Stimulated activated naive CD8-positive, alpha-beta T cell treated with anti-CD3 and anti-CD28 coated beads, Interleukin-15, amount 100 ng/mL, for 72 hours (primary cell): ENCODE measurements around the gene TRIP4.

Experiments
- ATAC-seq: fragments of 150-1000 bp; cut with Tn5 transposase; 2 replicates; pipeline ENCODE4 v1.10.0; 2021; ENCODE audit warnings: mild to moderate bottlenecking, moderate library complexity
- DNase-seq, 2 donors: peaks; one replicate each; pipeline ENCODE4 v3.0.0; 2021 to 2022
- H3K27ac Mint-ChIP-seq, 2 donors: one replicate each; pipeline ENCODE4 v1.8.0; 2022; ENCODE audit warnings: mild to moderate bottlenecking in 2 of 2, mixed read lengths in 2 of 2, moderate library complexity in 2 of 2
- H3K27me3 Mint-ChIP-seq: one replicate; pipeline ENCODE4 v1.8.0; 2022; ENCODE audit warnings: mixed read lengths
- H3K4me1 Mint-ChIP-seq: one replicate; pipeline ENCODE4 v1.8.0; 2022; ENCODE audit warnings: mild to moderate bottlenecking, mixed read lengths
- H3K4me3 Mint-ChIP-seq, 2 donors: one replicate each; pipeline ENCODE4 v1.8.0; 2022; ENCODE audit warnings: mild to moderate bottlenecking in 2 of 2, mixed read lengths in 2 of 2, moderate library complexity in 1 of 2
- H3K9me3 Mint-ChIP-seq, 2 donors: one replicate each; pipeline ENCODE4 v1.8.0; 2022; ENCODE audit warnings: mixed read lengths in 2 of 2

The TRIP4 gene

DNA sequence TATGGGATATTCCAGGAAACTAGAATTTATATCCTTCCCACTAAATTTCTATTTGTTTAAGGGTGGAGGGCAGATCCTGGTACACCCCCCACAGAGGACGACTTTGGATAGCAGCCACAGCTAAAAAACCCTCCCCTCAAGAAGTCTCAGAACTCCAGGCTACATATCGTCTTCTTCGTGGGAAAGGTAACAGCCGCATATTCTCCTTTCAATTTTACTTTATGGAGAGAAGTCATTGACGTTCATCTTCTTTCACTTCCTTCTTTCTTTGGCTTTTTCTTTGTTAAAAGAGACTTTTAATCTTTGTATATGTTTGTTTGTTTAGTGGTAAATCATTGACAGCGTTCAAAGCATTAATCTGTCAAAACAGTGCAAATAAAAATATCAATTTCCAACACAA lies 36.3 kb downstream of the TRIP4 start:
- no peak overlapping the region for H3K27ac Mint-ChIP-seq
- H3K4me1 Mint-ChIP-seq, result peaks cover 32% of the 10 kb centered on the region
- H3K4me3 Mint-ChIP-seq, result no peak overlapping the region
- DNase-seq (no peak), ATAC-seq (no peak)
- H3K27me3 Mint-ChIP-seq, result no peaks in the 10 kb centered on the region
- H3K9me3 Mint-ChIP-seq, result no peaks in the 10 kb centered on the region

DNA sequence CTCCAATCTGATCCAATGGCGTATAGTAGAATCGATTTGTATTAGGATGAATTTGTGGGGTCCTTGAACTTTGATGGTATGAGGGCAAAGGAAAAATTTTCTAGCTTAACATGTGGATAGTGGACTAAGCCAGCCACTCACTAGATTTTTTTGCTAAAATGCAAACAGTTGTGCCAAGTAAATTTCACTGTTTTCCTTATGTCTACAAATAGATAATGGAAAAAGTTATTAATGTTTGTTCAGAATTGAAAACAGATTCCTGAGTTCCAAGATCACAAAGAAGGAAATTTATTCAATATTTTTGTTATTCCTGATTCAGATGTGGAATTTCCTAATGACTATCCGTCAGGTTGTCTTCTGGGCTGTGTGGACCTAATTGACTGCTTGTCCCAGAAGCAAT lies 37.6 kb downstream of the TRIP4 start:
- peaks cover 43% of the 10 kb centered on the region for H3K4me1 Mint-ChIP-seq
- DNase-seq (no peak), ATAC-seq (no peak)

DNA sequence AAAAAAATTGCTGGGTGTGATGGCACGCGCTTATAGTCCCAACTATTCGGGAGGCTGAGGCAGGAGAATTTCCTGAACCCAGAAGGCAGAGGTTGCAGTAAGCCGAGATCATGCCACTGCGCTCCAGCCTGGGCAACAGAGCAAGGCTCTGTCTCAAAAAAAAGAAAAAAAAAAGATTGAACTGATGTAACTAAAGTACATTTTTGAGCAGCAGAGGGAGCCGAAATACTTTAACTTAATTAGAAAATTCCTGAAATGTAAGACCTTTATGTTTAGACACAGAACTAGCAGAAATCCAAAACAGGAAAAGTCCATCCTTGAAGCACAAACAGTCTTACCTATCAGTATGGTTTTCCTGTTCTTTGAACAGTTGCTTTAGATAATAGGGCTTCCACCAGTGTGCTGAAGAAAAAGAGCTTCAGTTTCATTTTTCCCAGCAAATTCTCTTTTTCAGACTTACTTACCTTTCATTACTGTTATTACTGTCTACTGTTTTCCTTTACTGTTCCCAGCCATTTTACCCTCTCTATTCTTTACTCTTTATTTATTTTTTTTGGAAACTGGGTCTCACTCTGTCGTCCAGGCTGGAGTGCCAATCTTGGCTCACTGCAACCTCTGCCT lies 39.3 kb downstream of the TRIP4 start:
- H3K4me3 Mint-ChIP-seq, result peak overlapping the region in 1 of 2 donors; percentile 4
- no peak for ATAC-seq
- no peaks in the 10 kb centered on the region for H3K27me3 Mint-ChIP-seq
- peak overlapping the region; percentile 1 to 87 for H3K27ac Mint-ChIP-seq
- no peaks in the 10 kb centered on the region for H3K9me3 Mint-ChIP-seq
- no peak for DNase-seq
- peaks cover 49% of the 10 kb centered on the region for H3K4me1 Mint-ChIP-seq

More for the DNA sequence above, 37.6 kb downstream of the TRIP4 start:
- no peak overlapping the region for H3K27ac Mint-ChIP-seq
- H3K9me3 Mint-ChIP-seq, result no peaks in the 10 kb centered on the region
- H3K27me3 Mint-ChIP-seq, result no peaks in the 10 kb centered on the region
- H3K4me3 Mint-ChIP-seq, result no peak overlapping the region

DNA sequence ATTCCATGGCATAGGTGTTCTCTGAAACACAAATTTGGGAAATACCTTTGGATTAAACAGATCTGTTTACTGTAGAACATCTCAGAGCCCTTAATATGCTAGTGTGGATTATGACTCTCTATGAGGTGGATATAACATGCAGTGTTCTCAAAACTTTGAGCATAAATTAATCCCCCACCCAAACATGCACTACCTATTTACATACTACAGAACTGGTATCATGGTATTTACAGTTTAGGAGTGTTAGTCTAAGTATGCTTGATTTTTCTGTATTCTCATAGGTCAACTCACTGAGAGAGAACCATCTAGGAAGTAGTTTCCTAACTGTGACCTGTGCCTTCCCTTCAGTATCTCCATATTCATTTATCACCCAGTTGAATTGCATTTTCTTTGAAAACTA lies 41.8 kb downstream of the TRIP4 start:
- no peaks in the 10 kb centered on the region for H3K9me3 Mint-ChIP-seq
- peak; percentile 91 for ATAC-seq
- peaks cover 49% of the 10 kb centered on the region for H3K4me1 Mint-ChIP-seq

DNA sequence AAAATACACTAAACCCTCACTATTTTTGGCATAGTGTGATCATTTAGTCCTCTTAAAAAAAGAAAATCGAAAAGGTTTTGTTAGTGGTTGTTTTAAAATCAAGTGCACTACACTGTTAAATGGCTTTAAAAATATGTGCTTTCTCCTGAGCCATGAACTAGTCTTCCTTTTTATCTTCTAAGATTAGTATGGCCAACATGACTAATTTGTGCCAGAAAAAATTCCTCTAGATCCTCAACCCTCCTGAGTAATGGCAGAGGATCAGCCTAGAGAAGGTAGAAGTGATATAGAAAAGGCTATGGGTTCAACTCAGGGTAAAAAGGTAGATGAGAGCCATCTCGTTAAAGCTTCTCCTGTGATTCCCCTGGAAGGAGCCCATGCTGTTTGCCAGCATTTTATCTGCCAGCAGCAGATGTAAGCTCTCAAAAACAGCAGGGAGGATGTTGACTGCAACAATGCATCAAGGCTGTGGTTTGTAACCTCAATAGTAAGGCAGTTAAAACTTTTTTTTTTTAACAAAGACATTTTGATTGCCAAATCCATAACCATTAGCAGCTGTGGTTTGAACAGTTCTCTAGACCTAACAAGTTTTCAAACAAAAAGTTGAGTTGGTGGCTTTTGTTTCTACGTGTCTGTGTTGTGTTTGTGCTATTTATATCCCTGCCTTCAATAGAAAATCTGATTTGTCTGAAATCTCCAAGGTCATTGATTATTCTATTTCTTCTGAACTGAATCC lies 42.5 kb downstream of the TRIP4 start:
- ATAC-seq, result peak; percentile 85
- no peaks in the 10 kb centered on the region for H3K9me3 Mint-ChIP-seq
- DNase-seq, result peak; percentile 10 to 38
- H3K27ac Mint-ChIP-seq, result peak overlapping the region; percentile 50 to 75
- H3K27me3 Mint-ChIP-seq, result no peaks in the 10 kb centered on the region
- peak overlapping the region; percentile 14 to 51 for H3K4me3 Mint-ChIP-seq
- peaks cover 49% of the 10 kb centered on the region for H3K4me1 Mint-ChIP-seq

More for the DNA sequence above, 41.8 kb downstream of the TRIP4 start:
- Mint-ChIP-seq H3K4me3 (peak overlapping the region; percentile 14 to 51), H3K27me3 (no peaks in the 10 kb centered on the region), H3K27ac (peak overlapping the region; percentile 21 to 75)
- peak in 1 of 2 donors; percentile 15 for DNase-seq

DNA sequence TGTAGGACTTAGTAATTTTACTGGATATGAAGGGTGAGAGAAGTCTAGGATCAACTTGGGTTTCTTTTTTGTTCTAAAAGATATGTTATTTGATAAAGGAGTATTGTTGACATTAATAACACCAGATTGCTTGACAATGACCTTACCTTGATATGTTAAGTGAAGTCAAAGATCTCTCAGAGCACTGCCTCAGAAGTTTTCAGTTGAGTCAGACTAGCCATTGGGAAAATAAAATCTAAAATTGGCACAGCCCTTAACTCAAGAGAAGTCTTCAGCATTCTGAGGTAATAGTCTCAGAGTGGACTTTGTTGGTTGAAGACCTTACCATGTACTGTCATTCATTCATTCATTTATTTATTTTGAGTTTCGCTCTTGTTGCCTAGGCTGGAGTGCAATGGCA lies 50.3 kb downstream of the TRIP4 start:
- Mint-ChIP-seq H3K4me3 (no peak overlapping the region), H3K27me3 (no peaks in the 10 kb centered on the region), H3K9me3 (no peaks in the 10 kb centered on the region), H3K27ac (no peak overlapping the region), H3K4me1 (peaks cover 33% of the 10 kb centered on the region)
- ATAC-seq (no peak), DNase-seq (no peak)

DNA sequence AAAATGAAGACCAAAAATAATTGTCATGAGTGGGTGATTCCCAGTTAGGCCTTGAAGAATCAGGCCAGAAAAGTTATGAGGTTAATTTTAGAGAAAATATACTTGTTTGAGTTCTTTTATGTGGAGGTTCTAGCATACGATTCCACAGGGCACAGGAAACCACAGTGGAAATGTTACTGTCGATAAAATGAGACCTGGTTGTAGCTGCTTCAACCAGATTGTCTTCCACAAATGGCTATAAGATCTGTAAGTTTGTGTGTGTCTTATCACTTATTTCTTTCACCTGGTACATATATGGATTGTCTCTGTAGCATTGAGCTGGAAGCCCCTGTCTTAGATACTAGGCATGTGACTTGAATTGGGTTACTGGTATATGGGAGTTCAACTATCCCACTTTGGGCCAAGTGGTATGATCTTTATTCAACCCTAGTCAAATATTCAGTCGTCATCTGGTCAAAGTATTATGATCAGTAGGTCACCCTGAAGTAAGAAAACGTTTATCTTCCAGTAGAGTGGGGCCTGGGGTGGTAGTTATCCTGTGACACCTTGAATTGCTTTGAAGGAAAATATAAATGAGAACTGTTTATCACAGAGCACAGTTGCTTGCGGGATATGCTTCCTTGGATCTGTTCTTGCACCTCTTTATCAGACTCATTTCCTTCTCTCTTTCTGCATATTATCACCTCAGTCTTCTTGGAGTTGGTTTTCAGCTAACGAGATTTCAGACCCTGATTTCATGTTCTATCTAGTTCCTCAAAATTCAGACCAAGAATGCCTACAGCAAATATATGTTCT lies 51.2 kb downstream of the TRIP4 start:
- H3K9me3 Mint-ChIP-seq, result no peaks in the 10 kb centered on the region
- ATAC-seq (no peak), DNase-seq (no peak)
- H3K4me1 Mint-ChIP-seq, result peaks cover 41% of the 10 kb centered on the region
- H3K4me3 Mint-ChIP-seq, result no peak overlapping the region
- peak overlapping the region in 1 of 2 donors; percentile 59 for H3K27ac Mint-ChIP-seq
- no peaks in the 10 kb centered on the region for H3K27me3 Mint-ChIP-seq

DNA sequence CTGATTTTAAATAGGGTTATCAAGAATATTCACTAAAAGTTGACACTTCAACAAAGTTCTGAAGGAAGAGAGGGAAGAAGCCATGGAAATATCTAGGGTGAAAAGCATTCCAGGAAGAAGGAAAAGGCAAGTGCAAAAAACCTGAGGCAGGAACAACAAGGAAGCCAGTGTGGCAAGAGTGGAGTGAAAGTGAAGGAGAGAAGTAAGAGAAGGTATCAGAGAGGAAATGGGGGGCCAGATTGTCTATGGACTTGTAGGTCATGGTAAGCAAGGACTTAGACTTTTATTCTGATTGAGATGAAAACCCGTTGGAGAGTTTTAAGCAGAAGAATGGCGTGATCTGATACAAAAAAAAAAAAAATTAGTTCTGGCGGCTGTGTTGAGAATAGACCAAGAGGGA lies 54.2 kb downstream of the TRIP4 start:
- peak overlapping the region in 1 of 2 donors; percentile 30 for H3K27ac Mint-ChIP-seq
- peaks cover 58% of the 10 kb centered on the region for H3K4me1 Mint-ChIP-seq
- H3K4me3 Mint-ChIP-seq, result no peak overlapping the region
- DNase-seq (no peak), ATAC-seq (no peak)
- H3K27me3 Mint-ChIP-seq, result no peaks in the 10 kb centered on the region
- no peaks in the 10 kb centered on the region for H3K9me3 Mint-ChIP-seq

DNA sequence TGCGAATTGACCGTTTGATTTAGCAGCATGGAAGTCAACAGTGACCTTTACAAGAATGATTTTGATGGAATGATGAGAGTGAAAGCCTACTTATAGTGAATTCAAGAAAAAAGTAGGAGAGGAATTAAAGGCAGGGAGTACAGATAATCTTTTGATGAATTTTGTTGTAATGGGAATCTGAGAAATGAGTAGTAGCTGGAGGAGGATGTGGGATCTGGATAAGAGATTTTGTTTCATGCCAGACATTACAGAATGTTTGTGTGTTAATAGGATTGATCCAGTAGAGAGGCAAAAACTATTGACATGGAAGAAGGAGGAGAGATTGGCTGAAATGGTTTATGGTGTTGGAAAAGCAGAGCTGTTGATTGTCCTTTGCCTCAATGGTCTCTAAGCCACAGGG lies 55.4 kb downstream of the TRIP4 start:
- ATAC-seq, result no peak
- Mint-ChIP-seq H3K4me3 (peak overlapping the region; percentile 6 to 16), H3K27ac (peak overlapping the region; percentile 29 to 66)

DNA sequence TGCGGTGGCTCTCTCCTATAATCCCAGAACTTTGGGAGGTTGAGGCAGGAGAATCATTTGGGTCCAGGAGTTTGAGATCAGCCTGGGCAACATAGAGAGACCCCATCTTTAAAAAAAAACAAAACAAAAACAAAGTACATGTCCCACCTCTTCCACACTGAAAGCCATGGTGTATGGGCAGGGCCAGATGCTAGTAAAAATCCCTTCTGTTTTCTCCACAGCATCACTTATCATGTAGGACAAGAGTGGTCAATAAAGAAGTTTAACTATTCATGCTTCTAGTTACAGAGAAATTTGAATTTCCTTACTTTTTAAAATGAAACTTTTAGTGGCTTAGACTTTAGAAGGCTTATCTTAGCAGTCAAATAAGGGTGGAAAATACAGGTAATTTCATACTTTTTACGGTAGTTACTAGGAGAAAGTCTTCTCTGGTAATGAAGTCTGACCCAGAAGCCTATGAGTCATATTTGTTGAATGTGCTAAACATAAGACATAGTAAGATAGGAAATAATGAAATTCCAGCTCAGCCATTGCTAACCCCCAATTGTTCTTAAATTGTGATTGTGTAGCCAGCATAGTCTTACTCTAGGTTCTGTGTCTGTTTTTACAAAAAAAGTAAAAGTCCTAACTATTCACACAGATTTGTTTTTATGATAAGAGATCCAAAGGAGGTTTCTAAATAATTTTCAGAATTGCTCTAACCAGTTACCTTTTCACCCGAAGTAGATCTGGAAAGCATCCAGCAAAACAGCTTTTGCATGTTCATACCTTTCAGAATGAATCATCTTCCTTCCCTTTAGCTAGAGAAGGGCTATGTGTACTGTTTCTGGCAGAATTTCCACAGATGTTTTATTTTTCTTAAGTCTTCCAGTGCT lies 56.3 kb downstream of the TRIP4 start:
- Mint-ChIP-seq H3K27ac (peak overlapping the region; percentile 92), H3K4me3 (peak overlapping the region; percentile 68 to 76), H3K27me3 (no peaks in the 10 kb centered on the region), H3K4me1 (peaks cover 60% of the 10 kb centered on the region), H3K9me3 (no peaks in the 10 kb centered on the region)
- peak; percentile 21 to 31 for DNase-seq
- ATAC-seq, result peak; percentile 94

More for the DNA sequence above, 55.4 kb downstream of the TRIP4 start:
- DNase-seq, result no peak
- no peaks in the 10 kb centered on the region for H3K9me3 Mint-ChIP-seq
- H3K27me3 Mint-ChIP-seq, result no peaks in the 10 kb centered on the region
- H3K4me1 Mint-ChIP-seq, result peaks cover 63% of the 10 kb centered on the region

DNA sequence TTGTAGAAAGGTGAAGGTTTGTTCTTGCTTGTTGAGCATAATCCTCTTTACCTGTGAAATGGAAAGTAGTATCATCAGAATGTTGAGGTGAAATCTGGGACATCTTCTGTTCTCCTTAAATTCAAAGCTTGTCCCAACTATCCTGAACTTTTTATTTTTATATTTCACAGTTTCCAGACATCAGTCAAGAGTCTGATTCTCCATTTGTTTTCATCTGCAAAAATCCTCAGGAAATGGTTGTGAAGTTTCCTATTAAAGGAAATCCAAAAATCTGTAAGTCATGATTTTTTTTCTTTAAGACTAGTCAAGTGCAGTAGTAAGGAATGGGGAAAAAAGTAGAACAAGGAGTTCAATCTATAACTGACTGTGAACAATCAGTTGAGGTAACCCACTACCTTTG lies 57.2 kb downstream of the TRIP4 start:
- H3K27ac Mint-ChIP-seq, result peak overlapping the region; percentile 71 to 92
- no peaks in the 10 kb centered on the region for H3K27me3 Mint-ChIP-seq
- H3K4me1 Mint-ChIP-seq, result peaks cover 62% of the 10 kb centered on the region
- DNase-seq (no peak), ATAC-seq (no peak)
- peak overlapping the region; percentile 68 to 76 for H3K4me3 Mint-ChIP-seq
- no peaks in the 10 kb centered on the region for H3K9me3 Mint-ChIP-seq

DNA sequence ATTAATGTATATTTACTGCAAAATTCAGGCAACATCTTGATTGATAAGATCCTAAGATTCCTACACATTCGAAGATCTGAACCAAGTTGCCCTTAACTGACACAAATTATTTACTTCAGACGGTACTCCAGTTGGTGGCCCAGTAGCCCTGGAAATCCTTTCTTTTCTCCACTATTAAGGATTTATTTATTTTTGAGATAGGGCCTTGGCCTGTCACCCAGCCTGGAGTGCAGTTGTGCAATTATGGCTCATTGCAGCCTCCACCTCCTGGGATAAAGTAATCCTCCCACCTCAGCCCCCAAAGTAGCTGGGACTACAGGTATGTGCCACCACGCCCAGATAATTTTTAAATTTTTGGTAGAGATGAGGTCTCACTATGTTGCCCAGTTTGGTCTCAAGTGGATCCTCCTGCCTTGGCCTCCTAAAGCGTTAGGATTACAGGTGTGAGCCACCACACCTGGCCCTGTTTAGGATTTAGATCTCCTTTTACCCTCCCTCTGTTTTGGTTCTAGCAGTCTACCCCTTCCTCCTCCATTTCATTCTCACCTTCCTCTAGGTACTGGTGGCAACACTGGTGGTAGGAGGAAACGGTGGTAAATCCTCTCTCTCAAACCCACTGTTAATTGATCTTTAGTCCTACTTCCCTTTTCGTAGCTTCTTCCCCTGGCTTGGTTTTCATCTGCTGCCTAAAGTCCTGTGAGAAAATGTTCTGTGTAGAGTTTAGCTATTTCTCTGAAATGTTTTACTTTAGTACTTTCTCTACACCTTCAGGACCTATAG lies 60.1 kb downstream of the TRIP4 start:
- DNase-seq (no peak), ATAC-seq (no peak)
- Mint-ChIP-seq H3K27me3 (no peaks in the 10 kb centered on the region), H3K27ac (peak overlapping the region; percentile 81), H3K9me3 (no peaks in the 10 kb centered on the region), H3K4me3 (peak overlapping the region in 1 of 2 donors; percentile 36), H3K4me1 (peaks cover 55% of the 10 kb centered on the region)

DNA sequence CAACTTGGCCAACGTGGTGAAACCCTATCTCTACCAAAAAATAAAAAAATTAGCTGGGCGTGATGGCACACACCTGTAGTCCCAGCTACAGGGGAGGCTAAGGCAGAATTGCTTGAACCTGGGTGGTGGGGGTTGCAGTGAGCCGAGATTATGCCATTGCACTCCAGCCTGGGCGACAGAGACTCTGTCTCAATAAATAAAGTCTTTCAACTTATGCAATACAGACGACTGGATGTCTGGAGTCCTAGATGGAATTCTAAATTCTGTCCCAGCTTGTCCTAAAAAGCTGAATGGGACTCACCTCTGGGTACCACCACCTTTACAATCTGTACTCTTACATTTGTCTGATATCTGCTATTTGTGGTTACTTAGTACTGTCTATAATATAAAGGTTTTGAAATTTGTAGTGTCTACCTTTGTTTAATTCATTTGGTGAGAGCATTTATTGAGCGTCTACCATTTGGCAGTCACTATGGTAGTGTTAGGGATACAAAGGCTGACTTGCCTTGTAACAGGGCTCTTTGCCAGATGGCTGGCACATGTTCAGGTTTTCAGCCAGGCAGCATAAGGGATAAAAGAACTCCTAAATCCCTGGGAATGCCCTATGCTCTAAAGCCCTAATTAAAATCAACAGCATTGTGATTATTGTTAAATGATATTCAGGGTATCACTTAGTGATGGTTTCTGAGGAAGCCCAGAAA lies 65.5 kb downstream of the TRIP4 start:
- Mint-ChIP-seq H3K4me3 (no peak overlapping the region), H3K9me3 (no peaks in the 10 kb centered on the region), H3K27me3 (no peaks in the 10 kb centered on the region), H3K4me1 (peaks cover 57% of the 10 kb centered on the region), H3K27ac (no peak overlapping the region)
- DNase-seq (no peak), ATAC-seq (no peak)

DNA sequence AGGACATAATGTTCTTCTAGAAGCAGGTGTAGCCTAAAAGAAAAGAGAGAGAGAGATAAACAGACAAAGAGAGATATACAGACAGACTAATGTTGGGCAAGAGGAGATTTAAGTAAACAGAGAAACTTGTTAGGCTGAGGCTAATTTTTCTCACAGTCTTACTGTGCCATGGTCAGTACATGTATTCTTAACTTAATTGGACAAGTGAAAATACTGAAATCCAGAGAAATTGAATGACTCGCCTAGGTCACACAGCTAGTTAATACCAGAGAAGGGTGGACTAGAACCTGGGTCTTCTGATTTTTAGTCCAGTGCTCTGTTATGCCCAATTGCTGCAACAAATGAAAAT lies 66.0 kb downstream of the TRIP4 start:
- H3K9me3 Mint-ChIP-seq, result no peaks in the 10 kb centered on the region
- no peak overlapping the region for H3K4me3 Mint-ChIP-seq
- DNase-seq (no peak), ATAC-seq (no peak)
- H3K27ac Mint-ChIP-seq, result no peak overlapping the region
- H3K4me1 Mint-ChIP-seq, result peaks cover 55% of the 10 kb centered on the region
- H3K27me3 Mint-ChIP-seq, result no peaks in the 10 kb centered on the region
